Activated CD8-positive, alpha-beta memory T cell treated with anti-CD3 and anti-CD28 coated beads, Interleukin-2, amount 50 U/mL, for 24 hours (primary cell): ENCODE measurements around the gene MAP3K4.

Source experiments
- DNase-seq: peaks from one replicate; pipeline ENCODE4 v3.0.0-alpha.2; 2020; ENCODE audit errors: extremely low read depth

MAP3K4 gene

GRCh38 chr6:161000632-161001031, 9.1 kb downstream of the MAP3K4 start:
- DNase-seq, result no peak

DNA sequence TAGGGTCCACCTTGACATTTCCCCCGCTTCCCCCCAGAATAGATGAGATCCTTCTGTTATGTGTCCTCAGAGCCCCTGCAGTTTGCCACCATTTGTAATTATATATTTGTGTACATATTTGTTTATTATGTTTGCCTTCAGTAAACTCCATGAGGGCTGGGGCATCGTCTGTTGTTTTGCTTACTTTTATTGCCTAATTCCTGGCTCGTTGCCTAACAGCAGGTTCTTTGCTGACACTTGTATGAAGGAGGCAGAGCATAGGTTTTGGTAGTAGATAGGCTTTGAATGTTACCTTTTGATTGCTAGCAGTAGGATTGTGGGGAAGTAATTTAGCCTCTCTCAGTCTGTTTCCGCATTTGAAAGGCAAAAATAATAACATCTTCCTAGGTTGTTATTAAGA, 9.9 kb downstream of the MAP3K4 start:
- DNase-seq, result no peak

DNA sequence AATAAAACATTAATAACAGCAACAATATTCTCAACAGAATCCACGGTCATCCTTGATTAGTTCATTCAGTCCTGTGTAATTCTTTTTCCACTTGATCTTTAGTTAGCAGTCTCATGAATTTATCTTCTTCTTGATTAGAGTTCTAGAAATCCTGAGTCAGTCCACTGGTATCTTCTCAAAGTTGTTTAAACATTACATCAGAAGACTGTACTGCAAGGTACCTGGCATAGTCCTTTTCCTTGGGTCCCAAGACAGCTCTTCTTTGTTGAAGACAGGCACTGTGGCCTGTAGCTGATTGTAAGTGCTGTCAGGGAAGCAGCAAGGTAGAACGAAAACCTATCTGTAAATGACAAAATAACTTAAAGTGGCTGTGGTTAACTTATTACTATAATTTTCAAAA, 11.8 kb downstream of the MAP3K4 start:
- DNase-seq, result no peak

DNA sequence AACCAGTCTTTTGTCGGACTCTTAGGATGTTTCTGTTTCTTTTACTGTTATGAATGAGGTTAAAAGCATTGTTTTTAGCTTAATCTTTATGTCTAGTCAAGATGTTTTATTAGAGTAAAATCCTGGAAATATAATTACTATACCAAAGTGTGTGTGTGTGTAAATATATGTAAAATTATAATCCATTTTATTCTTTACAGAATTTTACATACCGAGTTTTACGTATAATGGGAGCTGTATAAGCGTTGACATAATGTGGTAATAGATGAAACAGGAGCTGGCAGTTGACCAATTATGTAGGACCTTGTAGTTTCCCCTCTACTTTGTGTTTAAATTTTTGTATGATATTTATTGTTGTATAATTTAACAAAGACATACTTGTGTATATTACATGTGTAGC, 16.7 kb downstream of the MAP3K4 start:
- DNase-seq, result no peak

- DNase-seq, result no peak
Measured at GRCh38 chr6:161009991-161010390, 18.4 kb downstream of the MAP3K4 start.

DNA sequence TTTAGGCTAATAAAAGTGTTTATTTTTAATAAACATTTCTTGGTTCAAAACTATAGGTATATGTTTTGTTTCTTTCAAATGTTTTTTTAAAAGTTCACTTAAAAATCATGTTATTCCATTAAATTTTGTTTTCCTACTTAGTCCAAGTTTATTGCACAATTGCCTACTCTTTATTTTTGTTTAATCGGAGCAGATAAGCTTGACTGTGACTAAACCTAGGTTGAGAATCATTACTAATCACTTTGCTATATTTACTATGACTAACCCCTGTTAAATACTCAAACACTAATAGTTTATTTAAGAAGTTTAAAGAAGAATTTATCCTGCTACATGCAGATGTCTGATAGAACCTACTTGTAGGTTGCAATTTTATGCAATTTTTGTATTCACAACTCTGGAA, 18.8 kb downstream of the MAP3K4 start:
- no peak for DNase-seq

DNA sequence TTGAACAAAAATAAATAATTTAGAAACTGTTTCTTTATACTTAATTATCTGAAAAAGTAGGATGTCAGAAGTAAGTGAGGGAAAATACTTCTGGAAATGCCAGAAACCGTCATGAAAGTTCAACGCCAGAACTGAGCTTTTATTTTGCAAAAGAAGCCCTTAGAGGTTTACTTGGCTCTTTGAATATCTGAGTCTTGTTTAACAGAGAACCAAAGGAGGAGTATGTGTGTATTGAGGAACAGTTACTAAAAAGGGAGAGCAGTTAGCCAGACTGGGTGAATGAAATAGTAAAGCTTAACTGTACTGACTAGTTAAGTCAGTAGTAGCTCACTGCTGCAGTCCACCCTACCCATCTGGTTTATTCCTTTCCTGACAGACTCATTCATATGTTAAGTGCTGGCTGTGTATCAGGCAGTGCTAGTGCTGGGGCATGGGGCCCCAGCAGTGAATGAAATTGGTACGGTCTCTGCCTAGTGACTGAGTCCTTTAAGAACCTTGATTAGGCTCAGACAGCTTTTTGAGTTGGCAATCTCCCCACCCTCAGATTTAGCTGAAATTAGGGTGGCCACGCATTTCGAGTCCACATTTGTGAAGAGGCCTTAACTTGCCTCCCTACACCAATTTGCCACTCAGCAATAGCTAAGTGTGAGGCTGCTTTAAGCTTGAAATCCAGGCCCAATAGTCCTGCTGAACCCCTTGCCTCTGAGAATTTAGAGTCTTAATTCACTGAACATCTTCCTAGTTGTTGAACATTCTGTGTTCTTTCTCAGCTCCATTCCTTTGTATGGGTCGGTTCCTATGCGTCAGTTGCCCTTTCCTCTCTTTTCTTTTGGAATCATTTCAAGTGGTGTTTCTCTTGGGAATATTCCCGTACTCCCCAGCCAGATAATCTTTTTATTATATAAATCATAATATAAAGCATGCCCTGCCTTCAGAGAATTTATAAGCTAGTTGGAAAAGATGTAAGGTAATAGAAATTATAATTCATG, 20.2 kb downstream of the MAP3K4 start:
- no peak for DNase-seq

- no peak for DNase-seq
Measured at GRCh38 chr6:161013695-161014094, 22.1 kb downstream of the MAP3K4 start.

- DNase-seq, result no peak
Measured at GRCh38 chr6:161017766-161018564, 26.4 kb downstream of the MAP3K4 start.

GRCh38 chr6:161019324-161019839, 27.8 kb downstream of the MAP3K4 start:
- DNase-seq, result no peak

GRCh38 chr6:161021543-161021942, 30.0 kb downstream of the MAP3K4 start:
- DNase-seq, result no peak

- DNase-seq, result no peak
Measured at GRCh38 chr6:161021998-161022743, 30.6 kb downstream of the MAP3K4 start.

GRCh38 chr6:161023316-161023715, 31.7 kb downstream of the MAP3K4 start:
- no peak for DNase-seq

- DNase-seq, result no peak
Measured at GRCh38 chr6:161024364-161024920, 32.9 kb downstream of the MAP3K4 start.

- DNase-seq, result no peak
Measured at GRCh38 chr6:161027385-161027784, 35.8 kb downstream of the MAP3K4 start.

GRCh38 chr6:161029195-161029809, 37.7 kb downstream of the MAP3K4 start:
- DNase-seq, result no peak

- no peak for DNase-seq
Measured at GRCh38 chr6:161031721-161032495, 40.3 kb downstream of the MAP3K4 start.

DNA sequence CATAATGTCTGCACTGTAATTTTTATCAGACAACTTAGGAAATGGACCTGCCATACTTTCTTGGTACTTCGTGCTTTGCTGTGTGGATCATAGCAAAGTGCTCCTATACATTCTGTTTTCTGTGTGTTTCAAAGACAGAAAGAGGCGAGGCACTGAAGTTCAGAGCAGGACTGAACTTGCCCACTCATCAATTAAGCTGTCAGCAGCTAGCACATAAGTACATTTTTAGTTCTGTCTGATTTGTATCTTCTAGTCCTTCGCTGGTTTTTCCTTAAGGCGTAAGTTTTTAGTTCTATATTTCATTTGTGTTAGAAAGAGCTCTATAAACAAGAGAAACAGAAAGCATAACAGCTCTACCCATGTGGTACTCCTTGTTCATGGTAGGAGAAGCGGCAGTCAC, 42.1 kb downstream of the MAP3K4 start:
- no peak for DNase-seq

DNA sequence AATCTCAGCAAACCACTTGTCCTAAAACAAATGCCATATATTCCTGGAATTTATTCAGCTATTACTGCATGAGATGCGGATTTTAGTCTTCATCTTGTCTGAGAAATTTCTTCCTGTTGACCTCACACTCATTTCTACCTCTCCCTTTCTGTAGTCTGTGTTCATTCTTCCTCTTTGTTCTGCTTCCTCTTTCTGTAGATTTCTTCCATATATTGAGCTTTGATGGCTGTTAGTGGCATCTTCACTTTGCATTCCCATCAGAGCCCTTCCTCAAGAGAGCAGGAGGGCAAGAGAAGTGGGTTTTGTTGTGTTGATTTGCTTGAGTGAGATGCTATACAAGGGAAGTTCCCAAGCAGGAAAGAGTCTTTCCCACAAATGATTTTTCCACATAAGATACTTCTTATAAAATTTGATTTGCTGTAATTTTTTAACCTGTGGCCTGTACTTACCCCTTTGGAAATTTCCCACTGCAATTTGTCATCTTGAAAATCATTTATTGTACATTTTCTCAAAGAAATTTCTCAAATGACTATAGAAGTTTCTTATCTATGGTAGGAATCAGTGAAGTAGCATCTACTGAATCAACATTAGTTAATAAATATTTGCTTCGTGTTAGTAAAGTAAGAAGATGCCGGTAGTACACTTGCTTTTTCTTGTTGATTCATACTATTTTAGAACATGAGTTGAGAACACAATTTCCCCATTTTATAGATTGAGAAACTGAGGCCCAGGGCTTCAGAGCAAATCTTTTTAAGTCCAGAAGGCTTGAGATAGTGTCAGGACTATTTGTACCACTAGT, 43.8 kb downstream of the MAP3K4 start:
- DNase-seq, result no peak

DNA sequence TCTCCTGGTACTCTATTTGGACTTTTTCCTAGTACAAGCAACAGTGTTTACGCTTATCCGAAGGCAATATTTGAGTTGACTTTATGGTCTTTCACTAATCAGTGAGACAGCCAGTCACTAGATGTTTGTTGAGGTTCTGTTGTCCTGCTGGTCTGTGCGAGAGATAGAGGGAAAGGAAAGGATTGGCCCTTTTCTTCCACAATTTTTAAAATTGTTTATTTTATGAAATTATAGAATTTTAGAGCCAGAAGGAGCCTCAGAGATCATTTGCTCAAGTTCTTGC, 44.4 kb downstream of the MAP3K4 start:
- DNase-seq, result no peak
